HG02884 (cell line): ENCODE results near the gene CACNA1C.

Experiments used
- ATAC-seq: cut with Tn5 transposase; IDR thresholded peaks from one replicate; pipeline ENCODE4 v1.9.1; 2021; ENCODE audit warnings: mild to moderate bottlenecking, moderate library complexity; ENCODE audit not compliant: unreplicated experiment

The CACNA1C gene

DNA sequence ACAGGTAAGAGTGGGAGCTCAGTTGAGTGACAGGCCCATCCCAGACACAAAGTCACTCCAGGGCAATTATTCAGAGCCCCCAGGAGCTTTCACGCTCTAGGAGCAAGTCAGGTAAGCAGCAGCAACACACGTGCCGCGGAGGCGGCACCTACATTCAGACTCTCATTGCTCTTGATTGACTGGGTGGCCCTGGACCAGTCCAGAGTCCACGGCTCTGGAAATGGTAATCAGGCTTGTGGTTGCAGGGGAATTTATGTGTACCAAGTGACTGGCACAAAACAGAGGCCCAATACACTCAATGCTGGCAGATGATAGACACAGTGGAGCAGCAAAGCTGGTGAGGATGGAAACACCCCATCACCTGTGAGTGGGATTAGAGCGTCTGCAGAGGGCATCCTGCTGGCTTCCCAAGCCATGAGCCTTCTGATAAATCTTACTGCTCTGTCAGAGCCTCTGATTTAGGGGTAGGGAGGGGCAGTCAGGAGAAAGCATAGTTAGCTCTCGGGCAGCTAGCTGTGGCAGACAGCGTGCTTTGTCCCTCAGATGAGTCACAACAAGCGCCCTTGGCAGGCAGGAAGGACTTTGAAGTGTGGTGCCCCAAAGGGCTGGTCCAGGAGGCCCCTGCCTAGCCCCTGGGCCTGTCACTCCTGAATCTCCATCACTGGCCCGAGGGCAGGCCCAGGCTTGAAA is 344.7 kb downstream of the CACNA1C start:
- no peak for ATAC-seq

DNA sequence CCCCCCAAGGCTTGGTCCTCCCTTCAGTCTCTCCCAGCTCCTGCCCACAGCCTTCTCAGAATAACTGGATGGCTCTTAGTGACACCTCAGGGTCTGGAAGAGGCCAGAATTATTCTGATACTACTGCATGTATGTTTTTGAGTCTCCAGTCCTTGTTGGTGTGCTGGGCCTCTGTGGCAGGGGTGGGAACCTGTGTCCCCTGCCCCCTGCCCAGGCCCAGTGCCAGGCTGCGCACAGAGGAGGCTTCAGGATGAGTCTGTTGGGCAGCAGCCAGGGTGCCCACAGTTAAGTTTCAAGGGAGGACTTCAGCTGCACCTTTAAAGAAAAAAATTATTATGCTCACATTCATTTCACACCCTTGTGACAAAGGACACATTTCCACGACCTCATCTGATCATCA is 348.3 kb downstream of the CACNA1C start:
- ATAC-seq, result no peak

DNA sequence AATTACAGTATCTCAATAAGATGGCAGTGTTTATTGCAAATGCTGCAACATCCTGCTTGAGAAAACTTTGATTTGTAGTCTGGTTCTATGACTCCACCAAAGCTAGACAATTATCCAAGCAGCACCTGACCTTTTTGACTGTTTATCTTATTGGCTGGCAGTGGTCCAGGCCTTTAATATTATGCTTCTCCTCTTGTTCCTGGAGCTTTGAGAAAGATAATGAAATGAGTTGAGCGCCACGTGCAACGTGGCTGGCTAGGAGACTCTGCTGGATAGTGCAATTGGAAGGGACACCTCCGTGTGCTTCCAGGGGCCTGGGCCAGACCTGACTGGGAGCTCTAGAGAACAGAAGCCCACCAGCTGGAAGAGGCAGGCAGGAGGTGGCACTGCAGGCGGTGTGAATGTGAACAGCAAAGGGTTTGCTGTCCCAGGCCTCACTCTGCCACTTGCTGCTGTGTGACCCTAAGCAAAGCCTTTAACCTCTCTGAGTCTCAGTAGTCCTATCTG is 349.3 kb downstream of the CACNA1C start:
- ATAC-seq, result no peak

DNA sequence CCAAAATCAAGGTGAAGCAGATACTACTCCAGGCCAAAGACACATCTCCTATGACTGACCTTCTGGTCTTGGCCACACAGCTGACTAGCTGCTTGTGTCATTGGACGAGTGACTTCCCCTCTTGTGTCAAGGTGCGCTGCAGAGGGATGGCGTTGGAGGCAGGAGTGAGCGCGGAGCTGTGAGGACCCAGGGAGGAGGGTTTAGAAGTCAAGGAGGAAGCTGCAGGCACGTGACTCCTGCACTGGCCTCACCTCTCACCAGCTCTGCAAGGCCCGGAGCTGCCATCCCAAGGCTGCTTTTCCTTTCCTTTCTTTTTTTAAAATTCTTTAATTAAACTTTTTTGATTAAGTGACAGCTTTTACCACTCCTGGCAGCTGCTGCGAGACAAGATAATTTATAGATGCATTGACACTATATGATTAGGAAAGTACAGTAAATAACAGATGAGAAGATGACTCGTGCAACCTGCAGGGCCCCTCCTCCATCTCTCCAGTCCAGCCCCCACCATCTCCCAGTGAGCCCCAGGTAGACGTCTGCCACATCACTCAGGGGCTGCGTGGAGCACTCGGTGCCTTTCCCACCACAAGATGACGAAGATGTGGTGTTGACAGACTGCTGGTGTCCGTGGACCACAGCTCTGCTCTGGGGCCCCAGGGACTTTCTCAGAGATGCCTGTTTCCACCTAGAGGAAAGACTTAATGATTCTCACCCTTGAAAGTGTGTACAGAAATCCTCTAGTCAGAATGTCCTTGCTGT is 350.6 kb downstream of the CACNA1C start:
- no peak for ATAC-seq

DNA sequence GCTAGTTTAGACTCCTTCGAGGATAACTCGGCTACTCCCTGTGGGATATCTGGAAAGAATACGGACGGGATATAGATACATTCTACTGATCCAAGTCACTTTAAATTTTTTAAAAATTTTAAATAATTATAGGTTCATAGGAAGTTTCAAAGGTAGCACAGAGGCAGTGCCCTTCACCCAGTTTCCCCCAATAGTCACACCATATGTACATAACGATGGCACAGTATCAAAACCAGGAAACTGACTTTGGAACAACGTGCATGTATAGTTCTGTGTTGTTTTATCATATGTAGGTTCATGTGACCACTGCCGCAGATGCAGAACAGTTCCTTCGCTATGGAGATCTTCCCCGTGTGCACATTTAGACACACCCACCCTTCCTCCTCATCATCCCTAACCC is 352.3 kb downstream of the CACNA1C start:
- no peak for ATAC-seq

DNA sequence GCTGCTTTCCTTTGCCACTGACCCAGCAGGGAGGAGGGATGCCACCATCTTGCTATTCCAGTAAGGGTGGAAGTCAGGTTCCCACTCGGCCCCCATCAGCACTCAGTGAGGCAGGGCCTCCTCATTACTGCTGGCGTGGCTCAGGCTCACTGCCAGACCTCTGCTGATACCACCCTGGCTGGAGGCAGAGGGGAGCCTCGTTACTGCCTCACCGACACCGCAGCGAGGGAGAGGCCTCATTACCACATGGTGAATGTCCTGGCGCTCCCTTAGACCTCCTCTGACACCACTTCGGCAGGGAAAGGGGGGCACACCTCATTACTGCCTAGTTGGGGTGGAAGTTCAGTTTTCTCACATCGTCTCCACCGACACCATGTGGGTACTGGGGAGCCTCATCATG is 354.1 kb downstream of the CACNA1C start:
- ATAC-seq, result no peak

- ATAC-seq, result no peak
These were observed 355.5 kb downstream of the CACNA1C start for GRCh38 chr12:2408262-2408661.

- ATAC-seq, result no peak
These were observed 357.0 kb downstream of the CACNA1C start for GRCh38 chr12:2409656-2410265.

- ATAC-seq, result no peak
These were observed 357.7 kb downstream of the CACNA1C start for GRCh38 chr12:2410496-2410895.

GRCh38 chr12:2411011-2411410 is 358.2 kb downstream of the CACNA1C start:
- ATAC-seq, result no peak

DNA sequence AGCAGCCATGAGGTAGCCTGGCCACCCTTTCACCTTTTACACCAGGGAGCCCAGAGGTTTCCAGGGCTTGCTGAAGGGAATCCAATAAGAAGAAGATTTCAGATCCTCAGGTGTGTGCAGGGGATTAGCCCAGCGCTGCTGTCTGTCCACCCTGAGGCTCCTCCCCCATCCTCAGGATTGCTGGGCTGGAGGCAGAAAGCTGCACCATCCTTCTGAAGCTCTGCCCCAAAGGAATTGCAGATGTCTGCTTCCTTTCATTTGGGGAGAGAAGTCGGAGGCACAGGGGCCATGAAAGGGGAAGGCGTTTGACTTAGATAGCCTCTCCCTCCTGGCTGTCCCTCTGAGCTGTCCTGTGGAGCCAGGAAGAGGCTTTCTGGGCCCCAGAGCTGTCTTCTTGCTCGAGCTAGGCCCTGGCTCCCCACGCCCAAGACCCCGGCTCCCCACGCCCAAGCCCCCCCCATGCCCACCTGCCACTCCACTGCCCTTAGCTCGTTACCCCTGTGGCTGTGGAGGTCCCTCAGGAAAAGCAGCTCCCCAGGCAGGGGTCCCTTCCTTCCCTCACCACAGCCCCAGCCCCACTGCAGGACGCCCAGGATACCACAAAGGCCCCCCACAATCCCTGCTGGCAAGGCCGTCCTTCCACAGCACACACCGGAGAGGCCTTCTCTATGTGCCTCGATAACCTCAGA is 359.0 kb downstream of the CACNA1C start:
- ATAC-seq, result no peak

DNA sequence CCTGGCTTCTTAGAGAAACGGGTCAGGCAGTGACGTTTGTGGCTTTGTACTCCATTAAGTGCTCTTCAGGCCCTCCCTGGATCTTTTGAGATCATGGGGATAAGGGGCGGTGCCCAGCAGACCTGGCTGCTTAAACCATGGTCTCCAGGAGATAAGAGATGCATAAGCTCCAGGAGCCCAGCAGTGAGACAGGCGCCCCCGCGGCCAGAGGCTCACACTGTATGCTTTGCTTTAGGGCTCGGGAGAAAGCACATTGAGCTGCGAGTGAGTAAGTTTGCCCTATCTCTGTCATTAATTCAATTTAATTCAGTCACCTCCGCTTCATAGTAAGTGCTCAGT is 359.5 kb downstream of the CACNA1C start:
- no peak for ATAC-seq

DNA sequence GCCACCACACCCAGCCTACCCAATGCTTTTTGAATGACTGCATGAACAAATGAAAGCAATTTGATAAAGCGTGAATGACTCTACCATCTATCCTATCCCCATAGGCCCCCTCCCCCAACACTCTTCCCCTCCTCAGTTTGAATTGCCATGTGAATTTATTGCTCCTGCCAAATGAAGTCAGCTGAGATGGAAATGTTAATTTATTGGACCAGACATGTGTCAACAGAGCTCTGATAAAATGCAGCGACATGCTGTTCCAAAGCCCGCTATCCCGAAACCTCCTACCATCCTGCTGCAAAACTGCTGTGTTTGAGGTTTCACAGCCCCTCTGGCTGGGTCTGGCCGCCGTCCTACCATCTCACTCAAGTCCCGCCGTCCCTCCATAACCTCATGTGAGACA is 360.5 kb downstream of the CACNA1C start:
- ATAC-seq, result no peak

GRCh38 chr12:2413999-2414792 is 361.4 kb downstream of the CACNA1C start:
- no peak for ATAC-seq

GRCh38 chr12:2414810-2415567 is 362.2 kb downstream of the CACNA1C start:
- no peak for ATAC-seq

DNA sequence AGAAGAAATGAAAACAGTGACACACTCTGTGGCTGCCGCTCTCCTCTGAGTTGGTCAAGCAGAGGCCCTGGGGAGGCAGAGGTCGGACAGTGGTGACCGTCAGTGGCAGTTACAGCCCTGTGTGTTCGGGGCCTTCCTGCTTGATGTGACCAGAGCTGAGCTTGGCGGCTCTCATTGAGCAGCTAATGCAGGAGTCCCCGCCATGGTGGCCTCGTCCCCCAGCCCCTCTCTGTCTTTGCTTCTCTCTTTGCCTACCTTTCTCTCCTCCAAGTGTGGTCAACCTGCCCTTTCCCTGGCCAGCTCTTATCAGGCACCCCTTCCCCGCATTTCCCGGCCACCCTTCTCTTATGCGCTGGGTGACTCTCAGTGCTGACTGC is 362.8 kb downstream of the CACNA1C start:
- no peak for ATAC-seq

GRCh38 chr12:2416158-2416557 is 363.4 kb downstream of the CACNA1C start:
- no peak for ATAC-seq

GRCh38 chr12:2417481-2418160 is 364.8 kb downstream of the CACNA1C start:
- no peak for ATAC-seq

DNA sequence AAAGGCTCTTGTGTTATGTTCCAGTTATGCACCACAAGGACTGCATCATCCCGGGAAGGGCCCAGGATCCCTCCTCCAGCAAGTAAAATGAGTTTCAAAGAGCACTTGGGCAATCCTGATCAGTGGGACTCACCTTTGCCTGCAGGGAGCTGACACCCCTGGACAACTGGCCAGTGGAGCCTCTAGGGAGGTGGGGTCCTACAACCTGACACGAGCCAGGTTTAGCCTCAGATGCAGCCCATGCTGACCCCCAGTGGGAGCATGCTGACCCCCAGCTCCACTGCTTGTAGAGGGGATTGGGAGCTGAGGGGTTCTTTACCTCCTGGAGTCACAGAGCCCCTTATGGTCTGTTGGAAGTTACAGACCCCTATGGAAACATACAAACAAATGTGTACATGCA is 365.8 kb downstream of the CACNA1C start:
- no peak for ATAC-seq
